IPS-18a (cell line): ENCODE measurements around the gene SLC35F6.

ENCODE experiments used
- H3K27ac ChIP-seq: one replicate; pipeline ENCODE4 v1.5.1; 2013; ENCODE audit warnings: low read length
- H3K27me3 ChIP-seq: one replicate; pipeline ENCODE4 v1.6.1; 2013; ENCODE audit warnings: mild to moderate bottlenecking, low read length; ENCODE audit not compliant: control insufficient read depth, insufficient read depth
- H3K36me3 ChIP-seq: one replicate; pipeline ENCODE4 v1.6.1; 2013; ENCODE audit warnings: low read depth, low read length; ENCODE audit not compliant: control insufficient read depth
- H3K4me1 ChIP-seq: one replicate; pipeline ENCODE4 v1.6.1; 2013; ENCODE audit warnings: low read depth, low read length; ENCODE audit not compliant: control insufficient read depth
- H3K4me3 ChIP-seq: one replicate; pipeline ENCODE4 v1.5.1; 2013; ENCODE audit warnings: low read length
- H3K9ac ChIP-seq: one replicate; pipeline ENCODE4 v1.6.1; 2013; ENCODE audit warnings: mild to moderate bottlenecking, low read length, moderate library complexity
- H3K9me3 ChIP-seq: one replicate; pipeline ENCODE4 v1.6.1; 2013; ENCODE audit warnings: low read depth, low read length; ENCODE audit not compliant: control insufficient read depth

Gene SLC35F6

DNA sequence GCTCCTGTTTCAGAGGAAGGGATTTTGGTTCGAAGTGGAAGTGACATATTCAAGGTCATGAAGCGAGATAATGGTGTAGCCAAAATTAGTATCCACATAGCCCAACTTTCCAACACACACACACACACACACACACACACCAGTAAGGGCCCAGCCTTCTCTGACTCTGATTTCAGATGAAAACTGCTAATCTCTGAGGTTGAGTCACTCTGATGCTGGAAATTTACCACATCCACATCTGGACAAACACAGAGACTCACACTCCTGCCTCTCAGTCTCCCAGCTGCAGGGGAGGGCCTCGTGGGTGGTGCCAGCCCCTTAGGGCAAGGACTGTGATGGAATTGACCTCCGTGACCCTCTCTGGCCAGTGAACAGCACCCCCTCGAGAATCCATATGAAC is 29.0 kb upstream of the SLC35F6 start:
- no peaks in the 10 kb centered on the region for H3K9me3 ChIP-seq
- no peaks in the 10 kb centered on the region for H3K27me3 ChIP-seq
- no peaks in the 10 kb centered on the region for H3K36me3 ChIP-seq
- H3K27ac ChIP-seq, result no peak overlapping the region
- no peaks in the 10 kb centered on the region for H3K4me1 ChIP-seq
- H3K9ac ChIP-seq, result no peak overlapping the region
- no peak overlapping the region for H3K4me3 ChIP-seq

DNA sequence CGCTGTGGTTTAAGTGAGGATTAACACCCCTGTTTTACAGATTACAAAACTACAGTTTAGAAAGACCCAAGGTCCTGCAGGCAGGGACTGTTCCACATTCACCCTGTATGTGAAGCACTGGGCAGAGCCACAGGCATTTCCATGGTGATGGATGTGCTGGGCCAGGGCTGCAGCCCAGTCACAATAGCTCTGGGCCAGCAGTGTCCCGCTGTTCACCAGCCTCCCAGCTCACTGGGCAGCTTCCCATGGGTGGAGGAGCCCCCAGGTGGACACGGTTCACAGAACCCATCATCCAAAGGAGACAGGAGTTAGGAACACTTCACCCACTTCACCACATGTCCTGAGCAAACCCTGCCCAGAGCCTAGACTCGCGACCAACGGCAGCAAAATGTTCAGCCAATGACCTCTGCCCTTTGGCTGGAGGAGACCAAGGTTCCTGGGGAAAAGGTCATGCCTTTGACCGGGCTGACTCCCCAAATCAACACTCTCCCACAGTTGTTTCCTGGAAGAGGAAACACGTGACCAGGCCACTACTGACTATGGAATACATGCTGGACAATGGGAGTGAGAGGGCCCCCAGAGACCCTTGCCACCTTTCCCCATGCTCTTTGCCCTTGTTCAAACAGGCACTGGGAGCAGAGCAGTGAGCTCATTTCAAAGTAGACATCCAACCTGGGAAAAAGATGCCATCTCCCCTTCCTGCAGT is 28.0 kb upstream of the SLC35F6 start:
- H3K4me3 ChIP-seq, result no peak overlapping the region
- H3K9me3 ChIP-seq, result no peaks in the 10 kb centered on the region
- no peak overlapping the region for H3K9ac ChIP-seq
- H3K27me3 ChIP-seq, result no peaks in the 10 kb centered on the region
- H3K27ac ChIP-seq, result no peak overlapping the region
- no peaks in the 10 kb centered on the region for H3K36me3 ChIP-seq
- H3K4me1 ChIP-seq, result no peaks in the 10 kb centered on the region

DNA sequence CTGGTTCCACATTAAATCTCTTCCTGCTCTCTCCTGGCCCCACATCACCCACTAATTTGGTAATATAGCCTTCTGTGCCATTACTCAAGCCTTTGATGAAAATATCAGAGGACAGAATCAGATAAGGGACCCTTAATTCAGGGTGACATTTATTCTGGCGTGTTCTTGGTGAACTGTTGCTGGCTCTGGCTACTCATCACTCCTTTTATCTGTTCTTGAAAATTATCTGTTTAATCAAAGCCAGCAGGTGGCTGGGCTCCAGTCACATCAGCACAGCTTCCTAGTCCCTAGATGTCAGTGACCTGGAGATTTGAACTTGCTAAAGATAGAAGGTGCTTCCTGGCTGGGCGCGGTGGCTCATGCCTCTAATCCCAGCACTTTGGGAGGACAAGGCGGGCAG is 26.9 kb upstream of the SLC35F6 start:
- Histone ChIP-seq H3K4me1 (no peaks in the 10 kb centered on the region), H3K27me3 (no peaks in the 10 kb centered on the region), H3K27ac (no peak overlapping the region)

DNA sequence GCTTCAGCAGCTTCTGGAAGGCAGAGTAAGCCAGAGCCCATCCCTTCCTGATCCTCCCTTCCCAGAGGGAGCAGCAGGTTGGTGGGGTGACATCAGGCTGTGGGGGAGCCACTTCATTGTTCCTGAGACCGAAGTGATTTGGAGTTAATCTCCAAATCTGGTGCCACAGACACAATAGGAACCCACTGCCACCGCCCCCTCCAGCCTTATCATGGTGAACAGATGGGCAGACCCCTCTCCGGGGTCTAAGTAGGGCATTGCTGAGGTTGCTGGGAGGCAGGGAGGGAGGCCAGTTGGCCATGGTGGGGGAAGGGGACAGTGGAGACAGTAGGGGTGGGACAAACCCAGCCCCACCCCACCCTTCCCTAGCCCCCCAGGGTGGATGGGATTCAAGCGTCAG is 25.6 kb upstream of the SLC35F6 start:
- Histone ChIP-seq H3K36me3 (no peaks in the 10 kb centered on the region), H3K9ac (no peak overlapping the region), H3K4me1 (no peaks in the 10 kb centered on the region), H3K27ac (no peak overlapping the region), H3K27me3 (no peaks in the 10 kb centered on the region), H3K9me3 (no peaks in the 10 kb centered on the region), H3K4me3 (no peak overlapping the region)

More for the DNA sequence above, 26.9 kb upstream of the SLC35F6 start:
- Histone ChIP-seq H3K9ac (no peak overlapping the region), H3K36me3 (no peaks in the 10 kb centered on the region), H3K9me3 (no peaks in the 10 kb centered on the region), H3K4me3 (no peak overlapping the region)

DNA sequence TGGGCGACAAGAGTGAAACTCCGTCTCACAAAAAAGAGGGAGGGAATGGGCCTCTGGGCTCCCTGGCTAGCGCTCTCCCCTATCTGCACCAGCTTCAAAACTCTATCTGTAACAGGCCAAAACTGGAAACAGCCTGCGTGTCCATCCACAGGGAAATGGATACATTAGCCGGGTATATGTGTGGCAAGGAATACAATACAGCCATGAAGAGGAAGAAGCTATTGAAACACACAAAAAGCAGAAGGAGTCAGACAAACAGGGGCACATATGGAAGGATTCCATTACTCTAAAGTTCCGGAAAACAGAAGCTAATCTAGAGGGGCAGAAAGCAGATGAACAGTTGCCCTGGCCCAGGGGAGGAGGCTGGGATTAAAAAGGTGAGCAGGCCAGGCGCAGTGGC is 24.6 kb upstream of the SLC35F6 start:
- H3K4me1 ChIP-seq, result no peaks in the 10 kb centered on the region
- no peaks in the 10 kb centered on the region for H3K36me3 ChIP-seq
- H3K9me3 ChIP-seq, result no peaks in the 10 kb centered on the region
- no peak overlapping the region for H3K9ac ChIP-seq
- H3K27me3 ChIP-seq, result no peaks in the 10 kb centered on the region
- H3K27ac ChIP-seq, result no peak overlapping the region
- H3K4me3 ChIP-seq, result no peak overlapping the region

DNA sequence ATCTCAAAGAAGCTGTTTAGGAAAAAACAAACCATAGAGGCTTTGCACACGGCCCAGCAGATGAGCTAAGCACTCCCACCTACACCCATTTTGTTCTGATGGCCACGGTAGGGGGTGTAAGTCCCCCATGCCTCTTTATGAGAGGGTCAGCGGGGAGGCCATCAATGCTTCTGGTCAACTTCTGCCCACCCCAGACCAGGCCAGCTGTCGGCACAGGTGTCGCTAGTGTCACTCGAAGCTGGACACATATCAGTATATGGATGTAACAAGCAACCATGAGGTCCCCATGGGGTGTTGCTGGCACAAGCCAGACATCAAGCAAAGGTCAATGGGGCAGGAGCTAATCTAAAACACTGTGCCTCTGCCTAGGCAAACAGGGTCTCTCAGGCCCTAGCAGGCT is 23.7 kb upstream of the SLC35F6 start:
- Histone ChIP-seq H3K36me3 (no peaks in the 10 kb centered on the region), H3K4me3 (no peak overlapping the region), H3K27me3 (no peaks in the 10 kb centered on the region), H3K4me1 (no peaks in the 10 kb centered on the region), H3K9ac (no peak overlapping the region), H3K9me3 (no peaks in the 10 kb centered on the region), H3K27ac (no peak overlapping the region)

DNA sequence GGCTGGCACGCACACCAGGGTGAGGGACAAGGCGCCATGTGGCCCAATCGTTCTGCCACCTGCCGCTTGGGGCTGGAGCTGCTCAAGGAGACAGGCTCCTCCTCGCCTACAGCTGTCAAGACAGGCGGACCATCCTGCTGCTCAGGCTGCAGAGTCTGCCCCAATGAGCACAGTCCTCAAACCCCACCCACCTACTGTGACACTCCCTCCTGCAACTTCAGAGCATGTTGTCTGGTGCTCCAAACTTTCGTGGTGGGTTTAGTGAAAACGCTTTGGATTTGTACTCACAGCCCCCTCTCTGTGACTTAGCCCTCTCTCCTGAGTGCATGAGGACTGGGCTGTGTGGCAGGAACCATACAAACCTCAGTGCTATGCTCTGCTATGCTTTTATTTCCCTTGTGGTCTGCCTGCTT is 23.2 kb upstream of the SLC35F6 start:
- H3K27ac ChIP-seq, result no peak overlapping the region
- H3K27me3 ChIP-seq, result no peaks in the 10 kb centered on the region
- H3K36me3 ChIP-seq, result no peaks in the 10 kb centered on the region
- no peaks in the 10 kb centered on the region for H3K9me3 ChIP-seq
- H3K4me3 ChIP-seq, result no peak overlapping the region
- no peak overlapping the region for H3K9ac ChIP-seq
- no peaks in the 10 kb centered on the region for H3K4me1 ChIP-seq

DNA sequence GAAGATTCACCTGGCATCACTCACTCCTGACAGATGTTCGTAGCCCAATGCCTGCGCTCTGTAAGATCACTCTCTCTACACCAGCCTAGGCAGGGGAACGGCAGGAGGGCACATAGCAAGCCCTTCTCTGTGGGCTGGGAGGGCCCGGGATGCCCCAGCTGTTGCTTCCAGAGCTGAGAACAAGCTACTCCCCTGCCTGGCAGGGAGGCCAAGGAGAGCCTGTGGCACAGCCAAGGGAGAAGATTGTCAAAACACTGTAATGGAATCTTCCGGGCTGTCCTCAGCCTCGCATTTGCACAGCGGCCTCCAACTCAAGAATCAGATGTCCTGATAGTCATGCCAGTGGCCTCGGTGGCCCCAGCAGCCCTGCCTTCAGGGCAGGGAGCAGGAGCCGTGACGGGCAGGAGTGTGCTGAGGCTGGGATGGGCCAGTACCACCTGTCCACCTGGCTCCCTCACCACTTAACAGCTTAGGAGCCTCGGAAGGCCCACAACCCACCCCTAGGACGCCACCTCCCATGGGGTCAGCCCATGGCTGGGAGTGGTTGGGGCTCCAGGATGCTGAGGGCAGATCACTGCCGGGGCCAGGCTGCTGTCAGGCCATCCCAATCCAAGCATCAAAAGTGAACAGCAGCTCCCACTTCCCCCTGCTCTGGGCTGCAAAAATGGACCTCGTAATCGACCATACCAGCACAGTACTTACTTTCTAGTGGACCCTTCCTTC is 21.9 kb upstream of the SLC35F6 start:
- no peaks in the 10 kb centered on the region for H3K36me3 ChIP-seq
- no peak overlapping the region for H3K27ac ChIP-seq
- peaks cover 5% of the 10 kb centered on the region for H3K27me3 ChIP-seq
- H3K4me3 ChIP-seq, result no peak overlapping the region
- H3K9ac ChIP-seq, result no peak overlapping the region
- no peaks in the 10 kb centered on the region for H3K9me3 ChIP-seq
- H3K4me1 ChIP-seq, result no peaks in the 10 kb centered on the region

DNA sequence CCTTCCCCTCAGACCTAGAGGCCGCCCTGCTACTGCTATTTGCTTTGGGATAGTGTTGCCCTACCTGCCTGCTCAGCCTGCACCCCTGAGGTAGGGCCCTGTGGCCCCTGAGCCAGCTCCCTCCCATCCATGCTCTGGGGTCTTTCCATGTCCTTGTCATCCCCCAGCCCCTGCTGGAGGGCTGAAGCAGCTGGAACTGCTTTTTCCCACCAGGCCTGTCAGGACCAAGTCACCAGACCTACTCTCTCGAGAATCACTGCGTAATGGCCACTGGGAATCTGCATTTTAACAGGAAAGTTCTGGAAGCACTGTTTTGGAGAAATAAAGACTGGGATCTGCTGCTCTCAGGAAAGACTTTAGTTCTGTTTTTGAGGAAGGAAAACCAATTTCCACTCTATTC is 20.2 kb upstream of the SLC35F6 start:
- H3K4me3 ChIP-seq, result no peak overlapping the region
- no peak overlapping the region for H3K9ac ChIP-seq
- no peaks in the 10 kb centered on the region for H3K4me1 ChIP-seq
- H3K36me3 ChIP-seq, result no peaks in the 10 kb centered on the region
- no peak overlapping the region for H3K27ac ChIP-seq
- H3K27me3 ChIP-seq, result peaks cover 12% of the 10 kb centered on the region
- no peaks in the 10 kb centered on the region for H3K9me3 ChIP-seq

DNA sequence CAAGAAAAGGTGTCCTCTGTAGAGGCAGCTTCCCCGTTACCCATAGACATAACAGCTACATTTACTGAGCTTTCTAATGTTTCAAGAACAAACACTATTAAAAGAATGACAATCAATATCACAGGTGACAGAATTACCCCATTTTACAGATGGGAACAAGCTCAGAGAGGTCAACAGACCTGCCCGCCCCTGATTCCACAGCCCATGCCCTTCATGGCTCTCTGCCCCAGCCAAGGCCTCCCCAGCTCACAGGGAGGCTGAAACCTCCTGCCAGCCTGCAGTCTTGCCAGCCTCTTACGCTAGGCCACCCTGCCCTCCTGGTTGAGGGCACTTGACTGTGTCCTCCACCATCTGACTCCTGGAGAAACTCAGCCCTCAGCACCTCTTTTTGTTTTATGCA is 19.1 kb upstream of the SLC35F6 start:
- H3K9ac ChIP-seq, result no peak overlapping the region
- H3K9me3 ChIP-seq, result no peaks in the 10 kb centered on the region
- H3K27ac ChIP-seq, result no peak overlapping the region
- H3K4me1 ChIP-seq, result no peaks in the 10 kb centered on the region
- H3K4me3 ChIP-seq, result no peak overlapping the region
- peaks cover 15% of the 10 kb centered on the region for H3K27me3 ChIP-seq
- H3K36me3 ChIP-seq, result no peaks in the 10 kb centered on the region

DNA sequence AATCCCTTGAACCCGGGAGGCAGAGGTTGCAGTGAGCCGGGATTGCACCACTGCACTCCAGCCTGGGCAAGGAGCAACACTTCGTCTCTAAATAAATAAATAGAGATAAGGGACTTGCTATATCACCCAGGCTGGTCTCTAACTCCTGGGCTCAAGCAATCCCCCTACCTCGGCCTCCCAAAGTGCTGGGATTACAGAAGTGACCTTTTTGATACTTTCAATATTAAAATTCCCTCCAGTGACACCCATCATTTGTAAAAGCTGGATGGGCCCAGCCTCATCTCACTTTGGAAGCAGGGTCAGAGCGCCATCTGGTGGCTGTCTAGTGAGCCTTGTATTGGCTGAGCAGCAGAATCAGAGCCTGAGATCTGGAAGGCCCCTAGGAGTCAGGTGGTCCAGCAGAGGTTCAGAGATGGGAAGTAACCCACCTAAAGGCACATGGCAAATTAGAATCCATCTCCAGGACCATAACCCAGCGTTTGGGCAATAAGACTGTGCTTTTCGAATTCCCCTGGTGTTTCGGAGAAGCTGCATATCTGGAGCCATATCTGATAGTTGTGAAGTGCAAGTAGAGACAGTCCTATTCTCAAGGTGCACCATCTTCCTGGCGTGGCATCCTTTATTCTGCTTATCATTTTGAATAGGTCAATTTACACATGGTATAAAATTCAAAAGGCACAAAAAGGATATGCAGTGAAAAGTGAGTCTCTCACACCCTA is 18.3 kb upstream of the SLC35F6 start:
- H3K9ac ChIP-seq, result no peak overlapping the region
- H3K4me1 ChIP-seq, result peaks cover 4% of the 10 kb centered on the region
- no peak overlapping the region for H3K4me3 ChIP-seq
- peaks cover 17% of the 10 kb centered on the region for H3K27me3 ChIP-seq
- H3K27ac ChIP-seq, result no peak overlapping the region
- no peaks in the 10 kb centered on the region for H3K9me3 ChIP-seq
- no peaks in the 10 kb centered on the region for H3K36me3 ChIP-seq
